ENCODE results near the gene COL13A1.

Gene COL13A1

DNA sequence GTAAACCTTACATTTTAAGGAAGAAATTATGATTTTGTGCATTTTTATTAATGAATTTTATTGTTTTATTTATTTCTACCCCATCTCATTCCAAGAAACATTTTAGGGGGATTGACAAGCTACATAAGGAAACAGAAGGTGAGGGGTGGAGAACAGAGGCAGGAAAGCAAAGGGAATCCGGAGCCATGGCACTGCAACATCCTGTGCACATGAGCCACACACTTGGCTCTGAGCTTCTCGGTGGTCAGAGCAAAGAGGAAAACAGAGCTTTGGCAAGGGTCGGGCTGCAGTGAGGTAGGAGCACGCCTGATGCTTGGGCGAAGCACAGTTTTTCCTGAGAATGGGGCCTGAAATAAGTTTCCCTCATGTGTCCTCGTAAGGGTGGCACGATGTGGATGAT lies 68.9 kb downstream of the COL13A1 start:
- Histone ChIP-seq H3K9me3 (ENCODE audit: control insufficient read depth in 1 of 2, low read length in 2 of 2) (no peaks in the 10 kb centered on the region), H3K36me3 (ENCODE audit: control insufficient read depth in 1 of 2, insufficient read depth in 2 of 2, low read length in 2 of 2) (no peaks in the 10 kb centered on the region), H3K4me3 (ENCODE audit: low read depth in 1 of 2, low read length in 2 of 2) (no peak overlapping the region), H3K27me3 (ENCODE audit: low read depth, low read length) (no peaks in the 10 kb centered on the region), H3K4me1 (ENCODE audit: control insufficient read depth in 1 of 2, insufficient read depth in 2 of 2, low read length in 2 of 2) (peaks cover 0 to 21% of the 10 kb centered on the region in 2 donors), H3K27ac (ENCODE audit: low read length) (no peak overlapping the region)

DNA sequence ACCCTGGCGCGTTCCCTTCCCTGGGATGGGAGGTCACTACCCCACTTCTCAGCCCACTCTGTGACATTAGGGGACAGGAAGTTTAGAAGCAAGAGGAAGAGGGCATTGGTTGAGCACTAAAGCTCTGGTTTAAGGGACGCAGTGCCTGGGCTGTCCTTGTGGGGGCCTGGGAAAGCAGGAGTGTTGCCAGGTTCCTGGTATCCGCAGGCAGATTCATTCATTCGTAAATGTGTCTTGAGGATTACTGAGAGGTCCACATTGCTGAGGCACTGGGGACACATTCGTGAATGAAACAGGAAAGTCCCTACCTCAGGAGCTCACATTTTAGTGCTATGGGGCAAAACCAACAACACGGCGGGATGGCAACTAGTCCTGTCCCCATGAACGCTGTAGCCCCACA lies 69.4 kb downstream of the COL13A1 start:
- peaks cover 0 to 19% of the 10 kb centered on the region in 2 donors for H3K4me1 ChIP-seq (ENCODE audit: control insufficient read depth in 1 of 2, insufficient read depth in 2 of 2, low read length in 2 of 2)
- no peak overlapping the region for H3K27ac ChIP-seq (ENCODE audit: low read length)
- no peaks in the 10 kb centered on the region for H3K36me3 ChIP-seq (ENCODE audit: control insufficient read depth in 1 of 2, insufficient read depth in 2 of 2, low read length in 2 of 2)
- no peaks in the 10 kb centered on the region for H3K9me3 ChIP-seq (ENCODE audit: control insufficient read depth in 1 of 2, low read length in 2 of 2)
- no peak overlapping the region for H3K4me3 ChIP-seq (ENCODE audit: low read depth in 1 of 2, low read length in 2 of 2)
- no peaks in the 10 kb centered on the region for H3K27me3 ChIP-seq (ENCODE audit: low read depth, low read length)

DNA sequence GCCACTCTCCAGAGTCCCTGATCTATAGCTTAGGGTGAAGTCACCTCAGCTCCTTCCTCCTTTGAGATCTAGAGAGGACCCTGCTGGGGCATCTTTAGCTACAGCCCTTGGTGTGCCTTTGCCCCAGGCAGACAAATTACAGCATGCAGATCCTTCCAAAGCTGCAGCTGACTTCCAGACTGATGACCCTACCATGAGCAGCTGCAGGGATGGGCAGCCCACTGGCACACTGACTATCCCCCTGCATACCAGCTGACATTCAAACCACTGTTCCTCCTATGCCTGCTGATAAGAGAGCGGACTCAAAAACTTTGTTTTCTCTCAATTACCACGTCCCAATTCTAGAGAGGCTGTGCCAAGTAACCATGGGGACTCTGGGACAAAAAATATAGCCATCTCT lies 70.6 kb downstream of the COL13A1 start:
- Histone ChIP-seq H3K27me3 (ENCODE audit: low read depth, low read length) (no peaks in the 10 kb centered on the region), H3K27ac (ENCODE audit: low read length) (no peak overlapping the region), H3K4me3 (ENCODE audit: low read depth in 1 of 2, low read length in 2 of 2) (no peak overlapping the region), H3K9me3 (ENCODE audit: control insufficient read depth in 1 of 2, low read length in 2 of 2) (no peaks in the 10 kb centered on the region), H3K36me3 (ENCODE audit: control insufficient read depth in 1 of 2, insufficient read depth in 2 of 2, low read length in 2 of 2) (no peaks in the 10 kb centered on the region), H3K4me1 (ENCODE audit: control insufficient read depth in 1 of 2, insufficient read depth in 2 of 2, low read length in 2 of 2) (peaks cover 0 to 10% of the 10 kb centered on the region in 2 donors)

DNA sequence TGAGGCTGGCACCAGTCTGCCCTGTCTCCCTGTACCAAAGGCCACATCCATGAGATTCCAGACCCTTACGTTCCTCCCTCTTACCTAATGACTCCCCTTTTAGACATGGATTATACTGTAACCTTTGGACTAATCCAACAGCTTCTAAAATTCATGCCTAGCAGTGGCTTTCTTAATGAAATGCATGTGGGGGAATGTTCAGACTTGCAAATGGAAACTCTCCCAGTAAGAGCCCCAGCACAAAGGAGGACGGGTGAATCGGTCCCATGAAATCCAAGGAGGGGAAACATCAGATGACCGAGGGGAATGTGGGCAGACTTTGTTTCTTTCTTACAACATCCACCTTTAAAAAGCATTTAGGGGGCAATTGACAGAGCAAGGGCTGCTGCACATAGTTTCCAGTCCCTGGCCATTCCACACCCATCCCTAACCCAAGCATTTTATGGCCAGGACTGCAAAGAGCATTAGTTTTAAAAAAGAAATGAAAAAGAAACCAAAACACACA lies 71.5 kb downstream of the COL13A1 start:
- no peaks in the 10 kb centered on the region for H3K27me3 ChIP-seq (ENCODE audit: low read depth, low read length)
- H3K9me3 ChIP-seq (ENCODE audit: control insufficient read depth in 1 of 2, low read length in 2 of 2): no peaks in the 10 kb centered on the region
- no peak overlapping the region for H3K4me3 ChIP-seq (ENCODE audit: low read depth in 1 of 2, low read length in 2 of 2)
- H3K4me1 ChIP-seq (ENCODE audit: control insufficient read depth in 1 of 2, insufficient read depth in 2 of 2, low read length in 2 of 2): peaks cover 0 to 6% of the 10 kb centered on the region in 2 donors
- no peaks in the 10 kb centered on the region for H3K36me3 ChIP-seq (ENCODE audit: control insufficient read depth in 1 of 2, insufficient read depth in 2 of 2, low read length in 2 of 2)
- H3K27ac ChIP-seq (ENCODE audit: low read length): no peak overlapping the region

DNA sequence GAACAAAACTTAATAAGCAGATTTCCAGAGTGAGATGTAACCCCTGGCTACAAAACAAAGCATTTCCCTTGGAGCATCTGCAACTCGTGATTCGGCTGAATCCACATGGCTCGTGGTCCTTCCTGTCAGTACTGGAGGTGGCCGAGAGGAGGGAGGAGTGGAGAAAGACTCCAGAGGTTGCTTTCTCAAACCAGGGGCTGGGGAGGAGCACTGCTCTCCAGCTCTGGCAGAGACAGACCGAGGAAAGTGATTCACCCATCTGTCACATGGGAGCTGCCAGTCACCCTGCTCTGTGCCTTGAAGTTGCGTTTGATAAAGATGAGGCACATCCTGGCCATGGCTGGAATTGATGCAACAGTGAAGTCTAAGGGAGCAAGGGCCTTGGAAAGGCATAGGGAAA lies 72.7 kb downstream of the COL13A1 start:
- Histone ChIP-seq H3K4me1 (ENCODE audit: control insufficient read depth in 1 of 2, insufficient read depth in 2 of 2, low read length in 2 of 2) (no peaks in the 10 kb centered on the region), H3K27ac (ENCODE audit: low read length) (no peak overlapping the region), H3K9me3 (ENCODE audit: control insufficient read depth in 1 of 2, low read length in 2 of 2) (no peaks in the 10 kb centered on the region), H3K4me3 (ENCODE audit: low read depth in 1 of 2, low read length in 2 of 2) (no peak overlapping the region), H3K36me3 (ENCODE audit: control insufficient read depth in 1 of 2, insufficient read depth in 2 of 2, low read length in 2 of 2) (no peaks in the 10 kb centered on the region), H3K27me3 (ENCODE audit: low read depth, low read length) (no peaks in the 10 kb centered on the region)

DNA sequence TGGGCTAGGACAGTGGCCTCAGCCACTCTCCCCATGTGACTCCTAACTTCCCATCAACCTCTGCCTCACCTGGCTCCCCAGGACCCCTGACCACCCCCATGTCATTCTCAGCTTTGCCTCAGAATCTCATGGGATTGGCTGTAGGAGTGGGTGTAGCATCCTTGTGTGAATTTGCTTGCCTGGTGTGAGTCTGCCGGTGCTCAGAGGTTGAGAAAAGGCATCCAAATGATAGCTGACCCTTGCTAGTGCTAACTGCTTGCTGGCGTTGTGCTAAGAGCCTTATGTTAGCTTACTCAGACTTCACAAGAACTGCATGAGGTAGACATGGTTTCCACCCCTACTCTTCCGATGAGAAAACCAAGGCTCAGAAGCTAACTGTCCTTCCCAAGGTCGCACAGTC lies 74.2 kb downstream of the COL13A1 start:
- Histone ChIP-seq H3K9me3 (ENCODE audit: control insufficient read depth in 1 of 2, low read length in 2 of 2) (no peaks in the 10 kb centered on the region), H3K27ac (ENCODE audit: low read length) (no peak overlapping the region), H3K4me3 (ENCODE audit: low read depth in 1 of 2, low read length in 2 of 2) (no peak overlapping the region), H3K36me3 (ENCODE audit: control insufficient read depth in 1 of 2, insufficient read depth in 2 of 2, low read length in 2 of 2) (no peaks in the 10 kb centered on the region), H3K27me3 (ENCODE audit: low read depth, low read length) (no peaks in the 10 kb centered on the region), H3K4me1 (ENCODE audit: control insufficient read depth in 1 of 2, insufficient read depth in 2 of 2, low read length in 2 of 2) (peaks cover 0 to 7% of the 10 kb centered on the region in 2 donors)

DNA sequence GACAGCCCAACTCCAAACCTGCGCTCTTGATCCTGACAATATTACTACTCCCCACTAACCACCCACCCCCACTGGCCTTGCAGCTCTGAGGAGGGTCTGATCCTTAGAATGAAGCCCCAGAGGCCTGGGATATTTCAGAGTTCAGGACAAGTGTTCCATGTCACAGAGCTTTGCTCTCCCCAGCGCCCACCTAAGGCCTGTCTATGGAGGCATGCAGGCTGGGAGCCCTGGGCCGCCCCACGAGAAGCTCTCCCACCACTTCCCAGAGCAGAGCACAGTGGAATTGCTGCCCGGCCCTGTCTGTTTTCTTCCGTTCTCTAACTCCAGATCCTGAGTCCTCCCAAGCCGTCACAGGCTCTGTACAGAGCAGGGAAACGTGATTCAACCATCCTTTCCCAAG lies 74.6 kb downstream of the COL13A1 start:
- H3K4me1 ChIP-seq (ENCODE audit: control insufficient read depth in 1 of 2, insufficient read depth in 2 of 2, low read length in 2 of 2): peaks cover 0 to 7% of the 10 kb centered on the region in 2 donors
- H3K9me3 ChIP-seq (ENCODE audit: control insufficient read depth in 1 of 2, low read length in 2 of 2): no peaks in the 10 kb centered on the region
- no peaks in the 10 kb centered on the region for H3K27me3 ChIP-seq (ENCODE audit: low read depth, low read length)
- no peak overlapping the region for H3K4me3 ChIP-seq (ENCODE audit: low read depth in 1 of 2, low read length in 2 of 2)
- no peak overlapping the region for H3K27ac ChIP-seq (ENCODE audit: low read length)
- no peaks in the 10 kb centered on the region for H3K36me3 ChIP-seq (ENCODE audit: control insufficient read depth in 1 of 2, insufficient read depth in 2 of 2, low read length in 2 of 2)

DNA sequence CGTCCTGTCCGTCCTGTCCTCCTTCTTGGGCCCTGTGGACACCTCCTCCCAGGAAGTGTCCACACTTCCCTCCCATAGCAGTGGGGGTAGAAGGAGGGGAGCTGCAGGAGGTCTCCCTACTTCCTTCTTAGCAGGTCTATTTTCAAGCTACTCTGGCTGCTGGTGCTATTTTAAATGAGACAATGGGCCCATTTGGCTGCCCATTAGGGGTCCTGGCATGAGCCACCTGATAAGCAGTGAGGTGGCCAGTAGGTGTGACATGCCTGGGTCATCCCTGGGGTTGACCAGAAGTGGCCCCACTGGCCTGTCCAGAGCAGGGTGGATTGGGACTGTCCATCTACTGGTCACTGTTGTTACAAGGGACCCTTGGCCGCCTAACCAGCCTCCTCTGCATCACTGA lies 75.2 kb downstream of the COL13A1 start:
- Histone ChIP-seq H3K27me3 (ENCODE audit: low read depth, low read length) (no peaks in the 10 kb centered on the region), H3K36me3 (ENCODE audit: control insufficient read depth in 1 of 2, insufficient read depth in 2 of 2, low read length in 2 of 2) (no peaks in the 10 kb centered on the region), H3K4me1 (ENCODE audit: control insufficient read depth in 1 of 2, insufficient read depth in 2 of 2, low read length in 2 of 2) (peaks cover 0 to 7% of the 10 kb centered on the region in 2 donors), H3K4me3 (ENCODE audit: low read depth in 1 of 2, low read length in 2 of 2) (no peak overlapping the region), H3K27ac (ENCODE audit: low read length) (no peak overlapping the region), H3K9me3 (ENCODE audit: control insufficient read depth in 1 of 2, low read length in 2 of 2) (no peaks in the 10 kb centered on the region)

DNA sequence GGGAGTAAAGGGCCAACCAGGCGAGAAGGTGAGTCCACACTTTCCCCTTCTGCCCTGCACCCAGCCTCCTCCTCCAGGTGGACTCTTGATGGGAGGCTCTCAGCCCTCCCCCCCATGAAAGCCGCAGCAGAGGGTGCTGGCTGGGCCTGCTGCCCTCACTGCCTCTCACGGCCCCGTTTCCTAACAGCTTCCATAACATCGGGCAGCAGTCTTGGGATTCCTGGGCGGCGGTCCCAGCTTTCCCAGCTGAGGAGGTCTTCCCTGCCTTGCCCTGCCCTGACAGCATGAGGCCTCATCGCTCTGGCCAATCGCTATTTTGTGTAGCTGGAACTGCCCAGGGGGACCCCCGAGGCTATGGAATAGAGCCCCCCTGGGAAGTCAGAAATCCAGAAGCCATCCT lies 76.3 kb downstream of the COL13A1 start:
- Histone ChIP-seq H3K27me3 (ENCODE audit: low read depth, low read length) (no peaks in the 10 kb centered on the region), H3K4me1 (ENCODE audit: control insufficient read depth in 1 of 2, insufficient read depth in 2 of 2, low read length in 2 of 2) (peaks cover 0 to 7% of the 10 kb centered on the region in 2 donors), H3K4me3 (ENCODE audit: low read depth in 1 of 2, low read length in 2 of 2) (no peak overlapping the region), H3K9me3 (ENCODE audit: control insufficient read depth in 1 of 2, low read length in 2 of 2) (no peaks in the 10 kb centered on the region), H3K36me3 (ENCODE audit: control insufficient read depth in 1 of 2, insufficient read depth in 2 of 2, low read length in 2 of 2) (no peaks in the 10 kb centered on the region), H3K27ac (ENCODE audit: low read length) (no peak overlapping the region)

DNA sequence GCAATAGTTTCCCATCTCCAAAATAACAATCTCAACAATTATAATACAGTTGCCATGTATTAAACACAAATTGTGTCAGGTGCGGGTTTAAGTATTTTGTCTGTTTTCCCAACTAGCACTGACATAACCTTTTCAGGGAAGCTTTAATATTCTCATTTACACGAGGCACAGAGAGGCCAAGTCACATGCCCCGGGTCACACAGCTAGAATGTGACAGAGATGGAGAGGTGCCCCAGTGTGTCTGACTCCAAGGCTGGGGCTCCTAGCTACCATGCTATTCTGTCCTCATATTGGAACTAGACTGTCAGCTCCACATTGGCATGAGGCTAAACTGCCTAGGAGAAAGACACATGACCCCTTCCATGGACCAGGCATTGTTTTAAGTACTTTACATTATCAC lies 77.2 kb downstream of the COL13A1 start:
- H3K27me3 ChIP-seq (ENCODE audit: low read depth, low read length): no peaks in the 10 kb centered on the region
- H3K4me3 ChIP-seq (ENCODE audit: low read depth in 1 of 2, low read length in 2 of 2): no peak overlapping the region
- H3K4me1 ChIP-seq (ENCODE audit: control insufficient read depth in 1 of 2, insufficient read depth in 2 of 2, low read length in 2 of 2): peaks cover 0 to 7% of the 10 kb centered on the region in 2 donors
- H3K27ac ChIP-seq (ENCODE audit: low read length): no peak overlapping the region
- no peaks in the 10 kb centered on the region for H3K9me3 ChIP-seq (ENCODE audit: control insufficient read depth in 1 of 2, low read length in 2 of 2)
- H3K36me3 ChIP-seq (ENCODE audit: control insufficient read depth in 1 of 2, insufficient read depth in 2 of 2, low read length in 2 of 2): no peaks in the 10 kb centered on the region

DNA sequence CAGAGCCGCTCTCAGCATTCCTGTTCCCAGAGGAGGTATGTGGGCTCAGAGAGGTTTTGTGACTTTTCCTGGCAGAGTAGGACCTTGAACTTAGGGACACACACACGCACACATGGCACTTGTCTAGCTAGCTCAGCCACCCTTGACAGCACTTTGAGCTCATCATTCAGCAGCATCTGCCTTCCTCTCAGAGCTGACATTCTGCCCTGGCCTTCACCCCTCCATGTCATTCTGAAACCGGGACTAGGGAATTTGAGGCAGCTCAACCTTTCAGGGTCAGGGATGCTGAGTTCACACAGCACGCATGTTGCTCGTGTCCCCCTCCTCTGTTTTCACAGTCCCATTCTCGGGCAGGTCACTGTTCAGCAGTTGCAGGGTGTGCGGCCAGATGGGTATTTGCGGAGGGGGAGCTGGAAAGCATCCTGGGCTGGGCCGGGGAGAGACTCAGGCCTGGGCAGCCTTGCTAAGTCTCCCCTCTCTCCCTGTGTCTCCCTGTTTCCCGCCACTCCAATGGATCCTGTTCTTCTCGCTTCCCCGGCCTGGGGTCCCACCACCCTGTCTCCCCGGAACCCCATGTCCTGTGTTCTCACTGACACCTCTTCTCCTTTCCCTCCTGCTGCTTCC lies 78.0 kb downstream of the COL13A1 start:
- Histone ChIP-seq H3K4me3 (ENCODE audit: low read depth in 1 of 2, low read length in 2 of 2) (no peak overlapping the region), H3K9me3 (ENCODE audit: control insufficient read depth in 1 of 2, low read length in 2 of 2) (no peaks in the 10 kb centered on the region), H3K36me3 (ENCODE audit: control insufficient read depth in 1 of 2, insufficient read depth in 2 of 2, low read length in 2 of 2) (no peaks in the 10 kb centered on the region), H3K4me1 (ENCODE audit: control insufficient read depth in 1 of 2, insufficient read depth in 2 of 2, low read length in 2 of 2) (peaks cover 0 to 7% of the 10 kb centered on the region in 2 donors), H3K27me3 (ENCODE audit: low read depth, low read length) (no peaks in the 10 kb centered on the region), H3K27ac (ENCODE audit: low read length) (no peak overlapping the region)
